OCI-LY7 (cell line): ENCODE data around the gene FGD4.

ENCODE experiments used
- CTCF ChIP-seq: fragments of 200-600 bp; sonication (generic); conservative IDR thresholded peaks from 2 replicates; pipeline ENCODE4 v1.5.1; 2014; ENCODE audit warnings: mild to moderate bottlenecking, antibody characterized with exemption, low read length, moderate library complexity, mixed read lengths
- EZH2phosphoT487 ChIP-seq: fragments of 200-600 bp; sonication (generic); IDR thresholded peaks from 2 replicates; pipeline ENCODE4 v1.6.1; 2018; ENCODE audit warnings: low read depth, borderline replicate concordance, mild to moderate bottlenecking, mixed run types, antibody characterized with exemption, low read length, moderate library complexity, mixed read lengths

- no peak for TF ChIP-seq CTCF
- no peak for TF ChIP-seq EZH2phosphoT487
These were observed 178.0 kb downstream of the FGD4 start for GRCh38 chr12:32577328-32577727.
